Gastroesophageal sphincter (tissue), 3 donors: ENCODE data around the gene RIPOR2.

Experiments used
- EP300 ChIP-seq: sonication (generic); formaldehyde crosslinking; IDR thresholded peaks from one replicate; pipeline ENCODE4 v1.6.1; 2017; ENCODE audit warnings: antibody characterized with exemption, mild to moderate bottlenecking
- POLR2A ChIP-seq, 2 donors: fragments of 450-650 bp; IDR thresholded peaks; one replicate each; pipeline ENCODE4 v1.6.1; 2017; ENCODE audit warnings: antibody characterized with exemption in 2 of 2, mild to moderate bottlenecking in 2 of 2, moderate library complexity in 1 of 2
- POLR2AphosphoS5 ChIP-seq: sonication (generic); formaldehyde crosslinking; IDR thresholded peaks from one replicate; pipeline ENCODE4 v1.6.1; 2017; ENCODE audit warnings: antibody characterized with exemption
- TF ChIP-seq, protein P1 (sequence below), 4 experiments: fragments of 200-600 bp in 2 of 4; fragments of 450-650 bp in 2 of 4; sonication (generic) in 1 of 4; IDR thresholded peaks; one replicate each; pipeline ENCODE4 v1.5.1; 2017 to 2019; ENCODE audit warnings: antibody characterized with exemption in 4 of 4, mild to moderate bottlenecking in 2 of 4, moderate library complexity in 2 of 4

DNA sequence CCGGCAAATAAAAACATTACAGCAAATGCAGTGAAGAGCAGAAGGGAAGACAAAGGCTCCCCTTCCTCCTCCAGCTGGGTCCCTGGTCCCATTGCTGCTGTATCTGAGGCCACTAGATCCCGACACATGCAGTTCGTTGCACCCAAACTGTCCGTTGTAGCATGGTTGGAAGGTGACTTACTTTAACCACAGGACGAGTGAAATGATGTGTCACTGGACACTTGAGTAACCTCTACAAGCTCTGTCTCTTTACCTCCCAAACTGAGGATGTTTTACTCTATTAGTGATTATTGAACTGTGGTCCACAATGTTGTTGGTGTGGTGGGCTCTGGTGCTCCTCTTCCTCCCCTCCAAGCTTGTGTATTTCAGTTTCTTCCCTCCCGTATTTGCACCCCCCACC lies 90.9 kb downstream of the RIPOR2 start:
- TF ChIP-seq POLR2A (IDR thresholded peaks at IDR 0.05) (no peak), EP300 (no peak), POLR2AphosphoS5 (no peak)
- TF ChIP-seq, protein P1, sequence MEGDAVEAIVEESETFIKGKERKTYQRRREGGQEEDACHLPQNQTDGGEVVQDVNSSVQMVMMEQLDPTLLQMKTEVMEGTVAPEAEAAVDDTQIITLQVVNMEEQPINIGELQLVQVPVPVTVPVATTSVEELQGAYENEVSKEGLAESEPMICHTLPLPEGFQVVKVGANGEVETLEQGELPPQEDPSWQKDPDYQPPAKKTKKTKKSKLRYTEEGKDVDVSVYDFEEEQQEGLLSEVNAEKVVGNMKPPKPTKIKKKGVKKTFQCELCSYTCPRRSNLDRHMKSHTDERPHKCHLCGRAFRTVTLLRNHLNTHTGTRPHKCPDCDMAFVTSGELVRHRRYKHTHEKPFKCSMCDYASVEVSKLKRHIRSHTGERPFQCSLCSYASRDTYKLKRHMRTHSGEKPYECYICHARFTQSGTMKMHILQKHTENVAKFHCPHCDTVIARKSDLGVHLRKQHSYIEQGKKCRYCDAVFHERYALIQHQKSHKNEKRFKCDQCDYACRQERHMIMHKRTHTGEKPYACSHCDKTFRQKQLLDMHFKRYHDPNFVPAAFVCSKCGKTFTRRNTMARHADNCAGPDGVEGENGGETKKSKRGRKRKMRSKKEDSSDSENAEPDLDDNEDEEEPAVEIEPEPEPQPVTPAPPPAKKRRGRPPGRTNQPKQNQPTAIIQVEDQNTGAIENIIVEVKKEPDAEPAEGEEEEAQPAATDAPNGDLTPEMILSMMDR (IDR thresholded peaks at IDR 0.05), result no peak
